ENCODE data around the gene RAC2. TPM values are rescaled to one million over a fixed set of nuclear protein-coding genes. Genes with fewer than 3 reads are reported as not detected.

RAC2 gene
- total RNA-seq: 353 and 394 TPM in 2 replicates

DNA sequence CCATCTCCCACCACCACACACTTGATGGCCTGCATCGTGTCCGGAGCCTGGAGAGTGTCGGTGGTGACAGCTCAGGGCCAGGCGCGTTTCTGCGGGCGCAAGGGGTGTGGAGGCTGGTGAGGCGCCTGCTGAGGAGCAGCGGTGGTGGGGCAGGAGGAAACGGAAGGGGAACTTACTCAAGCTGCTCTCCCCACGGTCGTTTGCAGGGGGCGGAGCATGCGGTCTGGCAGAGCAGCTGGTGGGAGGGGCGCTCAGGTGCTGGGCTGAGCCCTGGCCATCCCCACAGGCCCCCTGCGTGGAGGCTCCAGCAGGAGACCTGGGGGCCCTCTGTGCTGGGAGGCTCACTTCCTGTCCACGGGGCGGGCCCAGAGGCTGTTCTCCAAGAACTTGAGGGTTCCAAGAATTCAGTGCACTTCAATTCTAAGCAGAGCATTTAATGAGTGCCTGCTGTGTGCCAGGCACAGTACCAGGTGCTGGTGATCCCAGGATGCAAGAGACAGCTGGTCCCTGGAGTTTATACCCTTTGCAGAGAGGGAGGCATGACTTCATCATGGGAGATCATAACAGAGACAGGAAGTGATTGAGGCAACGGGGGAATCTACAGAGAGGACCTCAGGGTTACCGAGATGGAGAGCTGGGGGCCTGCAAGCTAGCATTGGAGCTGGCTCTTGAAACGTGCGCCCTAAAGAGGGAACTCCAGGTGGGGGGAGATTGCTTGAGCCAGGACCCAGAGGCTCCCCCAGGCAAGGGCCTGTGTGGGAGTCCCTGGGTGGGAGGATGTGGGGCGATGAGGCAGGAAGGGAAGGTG lies at the start of gene RAC2:
Gene RAC2 (minus strand): TSS at position 156 of the 808 bp plus-strand sequence. CDS start 121 bp downstream, at position 35.

DNA sequence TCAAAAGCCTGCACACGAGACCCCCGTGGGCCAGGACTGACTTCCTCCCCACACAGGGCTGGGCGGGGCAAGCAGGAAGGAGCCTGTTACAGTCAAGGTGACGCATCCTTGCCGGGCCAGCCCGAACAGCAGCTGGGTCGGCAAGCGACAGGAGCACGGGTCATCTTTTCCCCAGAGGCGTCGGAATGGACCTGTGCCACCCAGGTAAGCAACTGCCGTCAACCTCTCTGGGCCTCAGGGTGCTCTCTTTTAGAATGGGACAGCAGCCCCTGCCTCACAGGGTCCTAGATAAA lies 38.3 kb upstream of the RAC2 start, which contains the start of gene CYTH4:
Gene CYTH4 (plus strand): TSS at position 124 of the 293 bp plus-strand sequence. CDS start 62 bp downstream, at position 186.

DNA sequence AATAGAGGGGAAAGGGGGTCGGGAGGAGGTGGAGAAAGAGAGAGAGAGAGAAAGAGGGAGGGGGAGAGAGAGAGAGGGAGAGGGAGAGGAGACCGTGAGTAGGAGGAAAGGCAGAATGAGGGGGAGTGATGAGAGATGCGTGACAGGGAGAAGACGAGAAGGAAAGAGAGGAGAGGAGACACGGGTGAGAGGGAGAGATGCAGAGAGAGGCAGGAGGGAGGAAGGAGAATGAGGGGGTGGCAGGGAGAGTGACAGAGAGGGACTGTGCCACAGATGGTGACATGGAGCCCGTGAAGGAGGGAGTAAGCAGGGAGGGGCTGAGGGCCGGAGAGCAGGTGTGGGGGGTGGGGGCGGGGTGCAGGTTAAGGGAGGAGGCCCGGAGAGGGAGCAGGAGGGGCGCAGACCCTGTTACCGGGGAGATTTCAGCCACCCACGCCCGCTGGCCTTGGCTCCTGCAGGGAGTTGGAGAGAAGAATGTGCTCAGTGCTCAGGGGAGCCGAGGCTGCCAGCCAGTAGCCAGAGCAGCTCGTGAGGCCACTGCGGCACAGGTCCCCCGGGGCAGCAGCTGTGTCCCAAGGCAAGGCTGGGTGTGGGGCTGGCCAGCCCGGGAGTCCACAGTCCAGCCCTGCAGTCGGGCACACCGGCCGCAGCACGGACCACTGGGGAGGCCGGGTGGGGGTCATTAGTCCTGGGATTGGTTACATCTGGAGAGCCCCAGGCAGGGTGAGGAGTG lies 31.7 kb downstream of the RAC2 start, which contains the start of gene SSTR3:
Gene SSTR3 (minus strand): TSS at position 304 of the 733 bp plus-strand sequence. CDS start 4,674 bp downstream, outside the sequence.

DNA sequence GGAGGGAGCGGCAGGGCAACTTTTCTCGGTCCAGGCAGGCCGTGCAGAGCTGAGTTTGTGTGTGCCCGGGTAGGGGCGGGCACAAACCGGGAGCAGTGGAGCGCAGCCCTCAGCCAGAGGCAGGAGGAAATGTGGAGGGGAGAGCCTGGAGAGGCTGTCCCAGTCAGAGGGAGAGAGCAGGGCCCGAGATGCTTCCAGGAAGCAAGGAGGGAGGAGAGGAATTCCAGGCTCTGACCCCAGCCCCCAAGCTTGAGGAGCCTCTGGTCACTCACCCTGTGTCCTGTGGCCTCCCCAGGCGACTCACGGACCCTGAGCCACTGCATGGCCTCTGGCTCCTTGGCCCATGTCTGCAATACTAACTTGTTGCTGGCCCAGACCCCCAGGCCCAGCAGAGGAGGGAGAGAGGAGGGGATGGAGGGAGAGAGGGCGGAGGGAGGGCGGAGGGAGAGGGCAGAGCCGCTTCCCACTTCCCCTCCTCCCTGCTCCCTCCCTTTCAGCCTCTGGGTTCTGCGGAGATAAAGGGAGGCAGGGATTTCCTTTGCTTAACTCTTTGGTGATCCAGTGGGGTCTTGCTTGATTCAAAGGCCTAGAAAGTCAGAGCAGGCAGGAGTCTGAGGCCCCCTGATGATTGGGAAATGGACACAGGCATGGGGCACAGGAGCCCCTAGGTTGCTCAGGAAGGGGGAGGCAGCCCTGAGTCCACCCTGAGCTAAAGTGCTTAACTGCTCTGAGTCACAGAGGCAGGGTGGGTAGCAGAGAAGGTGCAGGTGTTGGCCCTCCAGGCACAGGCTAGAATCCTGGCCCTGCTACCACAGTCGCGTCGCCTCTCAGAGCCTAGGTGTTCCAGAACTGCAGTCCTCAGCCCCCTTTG lies 55.9 kb downstream of the RAC2 start, which contains the start of gene C1QTNF6:
Gene C1QTNF6 (minus strand): TSS at position 357 of the 871 bp plus-strand sequence. CDS start 34 bp downstream, at position 323.

Other genes with a start within 250 kb of the RAC2 start
- gene TST, start 224.8 kb downstream of the RAC2 start, total RNA-seq: 36.4 and 40.8 TPM in 2 replicates
- gene MPST, start 224.5 kb downstream of the RAC2 start, total RNA-seq: 123 and 124 TPM in 2 replicates
- gene KCTD17, start 192.5 kb downstream of the RAC2 start, total RNA-seq: 34.4 and 38.0 TPM in 2 replicates
- not detected in 2 replicates for gene TMPRSS6, start 134.6 kb downstream of the RAC2 start, total RNA-seq
- gene IL2RB, start 94.4 kb downstream of the RAC2 start, total RNA-seq: under 0.01 and 0.05 TPM in 2 replicates
- gene C1QTNF6, start 56.0 kb downstream of the RAC2 start, total RNA-seq: 10.0 and 10.9 TPM in 2 replicates
- not detected in 2 replicates for gene SSTR3, start 31.8 kb downstream of the RAC2 start, total RNA-seq
- gene CYTH4, start 38.2 kb upstream of the RAC2 start, total RNA-seq: 0.34 and 0.40 TPM in 2 replicates
- 0.30 and 0.40 TPM in 2 replicates for gene ELFN2, start 183.2 kb upstream of the RAC2 start, total RNA-seq
- 147 and 154 TPM in 2 replicates for gene MFNG, start 242.1 kb upstream of the RAC2 start, total RNA-seq